HEK293T (cell line): Measurements from ENCODE around the gene LTBP1.

Experiments
- ELF4 ChIP-seq: fragments of 450-650 bp; IDR thresholded peaks from 2 replicates; pipeline ENCODE4 v1.6.1; 2017; ENCODE audit warnings: antibody characterized with exemption
- SP1 ChIP-seq: fragments of 450-650 bp; IDR thresholded peaks from 2 replicates; pipeline ENCODE4 v1.6.1; 2017
- SUZ12 ChIP-seq: fragments of 450-650 bp; IDR thresholded peaks from 2 replicates; pipeline ENCODE4 v1.6.1; 2016; ENCODE audit warnings: mild to moderate bottlenecking
- TARDBP ChIP-seq: fragments of 450-650 bp; IDR thresholded peaks from 2 replicates; pipeline ENCODE4 v1.6.1; 2016

GRCh38 chr2:33242845-33243244, 296.1 kb downstream of the LTBP1 start:
- TF ChIP-seq SP1 (no peak), SUZ12 (no peak), ELF4 (no peak), TARDBP (no peak)
